CD14-positive monocyte (primary cell): Measurements from ENCODE around the gene LRRC4C. TPM values are rescaled to one million over a fixed set of nuclear protein-coding genes. Genes with fewer than 3 reads are reported as not detected.

Experiments used
- DNase-seq, 3 donors: peaks; one replicate each; pipeline ENCODE4 v3.0.0-alpha.2; 2011 to 2022
- H2AFZ ChIP-seq: 2 replicates; pipeline ENCODE4 v1.6.0; 2012; ENCODE audit warnings: mild to moderate bottlenecking, low read depth, low read length, inconsistent platforms; ENCODE audit not compliant: insufficient read depth, poor library complexity, severe bottlenecking
- H3K27ac ChIP-seq, 2 donors: 1 replicate in 1 of 2; 2 replicates in 1 of 2; pipeline ENCODE4 v1.5.1; 2012 to 2013; ENCODE audit warnings: low read length in 2 of 2, control low read depth in 1 of 2, inconsistent platforms in 1 of 2, low read depth in 1 of 2, mild to moderate bottlenecking in 1 of 2
- H3K27me3 ChIP-seq, 2 donors: one replicate each; pipeline versions ENCODE4 v1.6.0 to v1.6.1; 2011 to 2013; ENCODE audit warnings: low read length in 2 of 2; ENCODE audit not compliant: control insufficient read depth in 2 of 2, insufficient read depth in 2 of 2
- H3K36me3 ChIP-seq, 2 donors: replicated peaks in 1 of 2; 1 replicate in 1 of 2; 2 replicates in 1 of 2; pipeline versions ENCODE4 v1.5.1 to v1.6.1; 2012 to 2013; ENCODE audit warnings: low read length in 2 of 2, control low read depth in 1 of 2, inconsistent platforms in 1 of 2, mild to moderate bottlenecking in 1 of 2; ENCODE audit not compliant: insufficient read depth in 2 of 2, control insufficient read depth in 1 of 2
- H3K4me1 ChIP-seq, 2 donors: 1 replicate in 1 of 2; 2 replicates in 1 of 2; pipeline versions ENCODE4 v1.5.1 to v1.6.1; 2012 to 2013; ENCODE audit warnings: low read length in 2 of 2, control low read depth in 1 of 2, inconsistent platforms in 1 of 2, mild to moderate bottlenecking in 1 of 2, moderate library complexity in 1 of 2; ENCODE audit not compliant: insufficient read depth in 2 of 2, control insufficient read depth in 1 of 2
- H3K4me2 ChIP-seq: replicated peaks from 2 replicates; pipeline ENCODE3; 2012; ENCODE audit warnings: low read length, moderate library complexity, mild to moderate bottlenecking; ENCODE audit not compliant: poor library complexity, severe bottlenecking; ENCODE audit errors: extremely low read depth
- H3K4me3 ChIP-seq, 3 experiments: fragments of 200-600 bp in 1 of 3; sonication (generic) in 1 of 3; replicated peaks in 1 of 3; 1 replicate in 2 of 3; 2 replicates in 1 of 3; pipeline ENCODE4 v1.5.1; 2011 to 2013; ENCODE audit warnings: low read length in 3 of 3, mild to moderate bottlenecking in 3 of 3, control low read depth in 2 of 3, low read depth in 2 of 3, inconsistent platforms in 1 of 3, moderate library complexity in 1 of 3
- H3K79me2 ChIP-seq: 2 replicates; pipeline ENCODE4 v1.6.0; 2012; ENCODE audit warnings: mild to moderate bottlenecking, control low read depth, inconsistent platforms, low read length, moderate library complexity; ENCODE audit not compliant: insufficient read depth
- H3K9ac ChIP-seq: 2 replicates; pipeline ENCODE4 v1.6.0; 2017; ENCODE audit warnings: low read length, mild to moderate bottlenecking; ENCODE audit not compliant: insufficient read depth, poor library complexity, severe bottlenecking
- H3K9me3 ChIP-seq, 2 donors: replicated peaks in 1 of 2; 1 replicate in 1 of 2; 2 replicates in 1 of 2; pipeline versions ENCODE4 v1.5.1 to v1.6.1; 2012 to 2013; ENCODE audit warnings: low read length in 2 of 2, control low read depth in 1 of 2; ENCODE audit not compliant: control insufficient read depth in 1 of 2, insufficient read depth in 1 of 2
- H4K20me1 ChIP-seq: 2 replicates; pipeline ENCODE4 v1.6.0; 2012; ENCODE audit warnings: mild to moderate bottlenecking, low read length, control low read depth, moderate library complexity; ENCODE audit not compliant: insufficient read depth
- H3K27ac Mint-ChIP-seq, 7 donors: one replicate each; pipeline ENCODE4 v1.8.0; 2020; ENCODE audit warnings: mild to moderate bottlenecking in 7 of 7, mixed read lengths in 7 of 7, moderate library complexity in 6 of 7, inconsistent platforms in 2 of 7
- H3K27me3 Mint-ChIP-seq, 3 donors: one replicate each; pipeline ENCODE4 v1.8.0; 2021 to 2022; ENCODE audit warnings: low read depth in 3 of 3, mild to moderate bottlenecking in 3 of 3, mixed read lengths in 3 of 3, moderate library complexity in 3 of 3, inconsistent platforms in 1 of 3
- H3K36me3 Mint-ChIP-seq, 2 donors: one replicate each; pipeline ENCODE4 v1.8.0; 2020; ENCODE audit warnings: mixed read lengths in 2 of 2, inconsistent platforms in 1 of 2, mild to moderate bottlenecking in 1 of 2
- H3K4me1 Mint-ChIP-seq: one replicate; pipeline ENCODE4 v1.8.0; 2020; ENCODE audit warnings: mild to moderate bottlenecking, mixed read lengths
- H3K4me3 Mint-ChIP-seq, 2 donors: one replicate each; pipeline ENCODE4 v1.8.0; 2020; ENCODE audit warnings: mild to moderate bottlenecking in 2 of 2, mixed read lengths in 2 of 2, moderate library complexity in 1 of 2
- H3K9me3 Mint-ChIP-seq, 7 donors: one replicate each; pipeline ENCODE4 v1.8.0; 2020 to 2022; ENCODE audit warnings: mixed read lengths in 7 of 7, mild to moderate bottlenecking in 6 of 7, moderate library complexity in 6 of 7, inconsistent platforms in 2 of 7
- WGBS: methylation state at CpG from one replicate; pipeline ENCODE4 v1.1.5; 2013; ENCODE audit warnings: missing lambda C conversion rate; ENCODE audit not compliant: insufficient coverage; 5-methylcytosine and 5-hydroxymethylcytosine counted together
- intact Hi-C, 2 donors: fragments of 100-400 bp; cut with micrococcal nuclease; formaldehyde crosslinking; loops; one replicate each; pipeline versions ENCODE4 v1.15.0 to v1.15.1; 2023
- polyA plus RNA-seq, 3 donors: library from polyadenylated mRNA; depleted of rRNA in 1 of 3; unstranded in 2 of 3; stranded (reverse) in 1 of 3; fragments of 300-500 nt in 2 of 3; fragments of >200 nt in 1 of 3; fragmentation: Illumina TruSeq in 2 of 3; gene quantifications; 1 replicate in 2 of 3; 2 replicates in 1 of 3; pipeline ENCODE4 v1.2.3, GENCODE V29; 2012 to 2021
- TF ChIP-seq, protein P1 (sequence below): fragments of 200-600 bp; IDR thresholded peaks from one replicate; pipeline ENCODE4 v1.8.0; 2022; ENCODE audit warnings: antibody characterized with exemption, mild to moderate bottlenecking

The LRRC4C gene
- polyA plus RNA-seq, 3 donors, result not detected

DNA sequence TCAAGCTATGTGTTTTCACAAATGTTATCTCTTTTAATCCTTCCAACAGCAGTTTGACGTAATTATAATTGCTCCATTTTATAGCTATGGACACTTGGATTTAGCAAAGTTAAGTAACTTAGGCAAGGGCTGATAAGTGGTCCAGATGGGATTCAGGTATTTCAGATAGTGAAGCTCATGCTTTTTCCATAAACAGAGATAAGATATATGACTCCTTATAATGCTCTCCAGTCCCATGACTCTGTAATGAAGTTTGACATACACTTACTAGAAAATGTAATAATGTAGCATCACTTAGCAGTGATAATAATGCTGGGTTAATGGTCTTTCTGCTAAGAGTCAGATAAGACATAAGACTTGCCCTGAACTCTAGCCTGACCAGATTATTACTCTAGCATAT lies 892.1 kb downstream of the LRRC4C start:
- intact Hi-C loops, result no loop called here
- H3K27ac Mint-ChIP-seq, result no peak overlapping the region
- H3K4me1 ChIP-seq, result no peaks in the 10 kb centered on the region
- H3K36me3 Mint-ChIP-seq, result no peaks in the 10 kb centered on the region
- no peaks in the 10 kb centered on the region for H3K27me3 ChIP-seq
- H3K27ac ChIP-seq, result no peak overlapping the region
- no peak overlapping the region for H3K9ac ChIP-seq
- H3K27me3 Mint-ChIP-seq, result no peaks in the 10 kb centered on the region
- H4K20me1 ChIP-seq, result no peaks in the 10 kb centered on the region
- TF ChIP-seq, protein P1, sequence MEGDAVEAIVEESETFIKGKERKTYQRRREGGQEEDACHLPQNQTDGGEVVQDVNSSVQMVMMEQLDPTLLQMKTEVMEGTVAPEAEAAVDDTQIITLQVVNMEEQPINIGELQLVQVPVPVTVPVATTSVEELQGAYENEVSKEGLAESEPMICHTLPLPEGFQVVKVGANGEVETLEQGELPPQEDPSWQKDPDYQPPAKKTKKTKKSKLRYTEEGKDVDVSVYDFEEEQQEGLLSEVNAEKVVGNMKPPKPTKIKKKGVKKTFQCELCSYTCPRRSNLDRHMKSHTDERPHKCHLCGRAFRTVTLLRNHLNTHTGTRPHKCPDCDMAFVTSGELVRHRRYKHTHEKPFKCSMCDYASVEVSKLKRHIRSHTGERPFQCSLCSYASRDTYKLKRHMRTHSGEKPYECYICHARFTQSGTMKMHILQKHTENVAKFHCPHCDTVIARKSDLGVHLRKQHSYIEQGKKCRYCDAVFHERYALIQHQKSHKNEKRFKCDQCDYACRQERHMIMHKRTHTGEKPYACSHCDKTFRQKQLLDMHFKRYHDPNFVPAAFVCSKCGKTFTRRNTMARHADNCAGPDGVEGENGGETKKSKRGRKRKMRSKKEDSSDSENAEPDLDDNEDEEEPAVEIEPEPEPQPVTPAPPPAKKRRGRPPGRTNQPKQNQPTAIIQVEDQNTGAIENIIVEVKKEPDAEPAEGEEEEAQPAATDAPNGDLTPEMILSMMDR, result no peak
- DNase-seq, result no peak
- no peak overlapping the region for H3K4me2 ChIP-seq
- no CpG with 5 or more reads among the region's 1 CpG for WGBS
- H3K4me3 Mint-ChIP-seq, result no peak overlapping the region
- H3K4me3 ChIP-seq, result no peak overlapping the region
- no peaks in the 10 kb centered on the region for H3K4me1 Mint-ChIP-seq
- no peak overlapping the region for H2AFZ ChIP-seq
- H3K9me3 Mint-ChIP-seq, result peaks cover 0 to 8% (median 4%) of the 10 kb centered on the region in 7 donors
- no peaks in the 10 kb centered on the region for H3K79me2 ChIP-seq
- H3K36me3 ChIP-seq, result no peaks in the 10 kb centered on the region
- H3K9me3 ChIP-seq, result peaks cover 8 to 11% of the 10 kb centered on the region in 2 donors

DNA sequence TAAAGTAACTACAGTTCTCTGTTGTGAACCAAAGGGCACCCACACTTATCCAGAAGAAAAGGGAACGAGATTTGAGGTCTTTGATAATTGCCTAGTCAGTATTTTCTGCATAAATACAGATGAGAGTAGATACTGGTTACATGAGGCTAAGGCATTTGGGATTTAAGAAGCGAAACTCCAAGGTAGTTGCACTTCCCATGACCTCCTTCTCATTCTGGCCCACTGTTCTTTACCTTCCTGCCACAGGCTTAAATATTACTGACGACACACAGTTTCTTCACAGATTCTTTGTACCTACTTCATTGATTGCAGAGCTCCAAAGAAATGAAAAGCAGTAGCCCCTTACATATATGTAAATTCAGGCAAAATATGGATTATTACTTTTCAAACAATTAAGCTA lies 915.3 kb downstream of the LRRC4C start:
- Mint-ChIP-seq H3K4me3 (no peak overlapping the region), H3K9me3 (peaks cover 0 to 10% (median 2%) of the 10 kb centered on the region in 7 donors), H3K27ac (no peak overlapping the region), H3K27me3 (peaks cover 0 to 1% (median 1%) of the 10 kb centered on the region in 3 donors), H3K4me1 (no peaks in the 10 kb centered on the region), H3K36me3 (no peaks in the 10 kb centered on the region)
- Histone ChIP-seq H3K9me3 (no peaks in the 10 kb centered on the region), H3K4me1 (no peaks in the 10 kb centered on the region), H3K79me2 (no peaks in the 10 kb centered on the region), H3K27me3 (no peaks in the 10 kb centered on the region), H4K20me1 (no peaks in the 10 kb centered on the region), H3K4me2 (no peak overlapping the region), H2AFZ (no peak overlapping the region), H3K27ac (no peak overlapping the region), H3K36me3 (no peaks in the 10 kb centered on the region), H3K4me3 (no peak overlapping the region), H3K9ac (no peak overlapping the region)
- no peak for DNase-seq
- WGBS, result no CpG with 5 or more reads among the region's 3 CpGs
- intact Hi-C loops, result no loop called here
- TF ChIP-seq, protein P1, result no peak
